GM13976 (cell line): ENCODE results near the gene CIZ1.
"Not testable (repeated sequence)": the region's sequence is repeated elsewhere in the genome, so short reads cannot be mapped to it uniquely, and the experiment has no call there.

ENCODE experiments used
- DNase-seq: peaks from one replicate; pipeline ENCODE4 v3.0.0; 2012; ENCODE audit warnings: low spot score
- CTCF ChIP-seq: IDR thresholded peaks from 2 replicates; pipeline ENCODE4 v1.5.1; 2012; ENCODE audit warnings: borderline replicate concordance, mild to moderate bottlenecking; ENCODE audit not compliant: insufficient read depth; ENCODE audit errors: extremely low read depth, missing control alignments, control extremely low read depth
- in situ Hi-C: fragments of 300-500 bp; cut with MboI; formaldehyde crosslinking; loops from one replicate; pipeline ENCODE4 v1.12.0; 2022; ENCODE audit warnings: low sequenced_read_pairs, mixed read lengths, inconsistent platforms; ENCODE audit not compliant: unreplicated experiment

Gene CIZ1

GRCh38 chr9:128136816-128137793 lies 54.3 kb downstream of the CIZ1 start:
- TF ChIP-seq CTCF = no peak
- peak; percentile 6 for DNase-seq
- in situ Hi-C loops = no loop called here

GRCh38 chr9:128135561-128135960 lies 55.8 kb downstream of the CIZ1 start:
- in situ Hi-C loops, DNase-seq: not testable (repeated sequence)

GRCh38 chr9:128132139-128132538 lies 59.2 kb downstream of the CIZ1 start:
- DNase-seq, in situ Hi-C loops: not testable (repeated sequence)

GRCh38 chr9:128131346-128131745 lies 60.0 kb downstream of the CIZ1 start:
- DNase-seq, in situ Hi-C loops: not testable (repeated sequence)

DNA sequence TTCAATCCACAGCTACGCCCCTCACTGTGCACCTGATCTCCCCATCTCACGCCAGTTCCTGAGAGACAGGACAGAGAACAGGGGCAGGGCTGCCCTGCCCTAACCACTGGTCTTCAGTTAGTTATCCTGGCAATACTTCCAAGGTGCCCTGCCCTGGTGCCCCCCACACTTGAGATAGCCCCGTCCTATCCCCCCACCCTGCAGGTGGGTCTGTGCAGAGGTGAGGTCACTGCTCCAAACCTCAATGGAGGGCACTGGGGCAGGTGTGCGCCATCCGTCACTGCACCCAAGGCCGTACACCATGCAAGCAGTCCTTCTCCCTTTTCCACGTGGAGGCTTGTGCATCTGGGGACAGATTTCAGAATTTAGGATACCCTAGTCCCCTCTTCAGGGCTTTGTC lies 60.7 kb downstream of the CIZ1 start:
- DNase-seq, in situ Hi-C loops: not testable (repeated sequence)

DNA sequence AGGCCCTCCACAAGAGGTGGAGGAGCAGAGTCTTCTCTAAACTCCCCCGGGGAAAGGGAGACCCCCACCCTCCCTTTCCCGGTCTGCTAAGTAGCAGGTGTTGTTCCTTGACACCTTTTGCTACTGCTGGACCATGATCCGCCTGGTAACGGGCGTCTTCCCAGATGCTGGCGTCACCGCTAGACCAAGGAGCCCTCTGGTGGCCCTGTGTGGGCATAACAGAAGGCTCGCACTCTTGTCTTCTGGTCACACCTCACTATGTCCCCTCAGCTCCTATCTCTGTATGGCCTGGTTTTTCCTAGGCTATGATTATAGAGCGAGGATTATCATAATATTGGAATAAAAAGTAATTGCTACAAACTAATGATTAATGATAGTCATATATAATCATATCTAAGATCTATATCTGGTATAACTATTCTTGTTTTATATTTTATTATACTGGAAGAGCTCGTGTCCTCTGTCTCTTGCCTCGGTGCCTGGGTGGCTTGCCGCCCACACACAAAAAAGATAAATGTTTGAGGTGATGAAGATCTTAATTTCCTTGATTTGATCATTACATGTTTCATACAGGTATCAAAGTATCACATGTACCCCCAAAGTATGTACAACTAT lies 61.3 kb downstream of the CIZ1 start:
- DNase-seq, in situ Hi-C loops: not testable (repeated sequence)
- TF ChIP-seq CTCF = peak; percentile 18

DNA sequence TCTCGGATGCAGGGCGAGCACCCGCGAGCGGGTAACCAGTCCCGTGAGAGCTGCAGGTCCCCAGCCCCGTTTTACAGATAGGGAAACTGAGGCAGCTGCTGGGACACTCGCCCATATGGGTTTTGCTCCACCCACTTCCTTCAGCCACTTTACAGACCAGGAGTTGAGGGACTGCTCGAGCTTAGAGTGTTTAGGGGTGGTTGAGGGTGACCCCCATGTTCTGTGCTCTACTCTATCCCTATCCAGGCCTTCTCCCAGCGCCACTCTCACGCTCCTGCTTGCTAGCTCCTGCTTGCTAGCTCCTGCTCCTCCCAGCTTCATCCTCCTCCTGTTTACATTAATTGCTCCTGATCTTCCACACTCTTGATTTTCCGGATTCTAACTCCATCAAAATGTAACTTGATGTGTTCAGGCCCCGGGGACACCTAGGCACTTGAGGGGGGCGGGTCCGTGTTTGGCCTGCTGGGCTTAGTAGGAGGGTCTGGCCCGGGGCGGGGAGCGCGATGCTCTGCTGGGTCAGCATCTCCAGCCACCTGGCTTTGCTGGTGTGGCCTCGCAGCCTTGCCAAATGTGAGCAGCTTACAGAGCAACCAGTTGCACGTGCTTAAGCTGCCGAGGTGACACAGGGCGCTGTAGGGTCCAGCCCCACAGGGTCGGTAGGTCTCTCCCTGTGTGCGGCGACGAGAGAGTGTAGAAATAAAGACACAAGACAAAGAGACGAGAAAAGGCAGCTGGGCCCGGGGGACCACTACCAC lies 62.4 kb downstream of the CIZ1 start:
- in situ Hi-C loops = no loop called here
- TF ChIP-seq CTCF = no peak

DNA sequence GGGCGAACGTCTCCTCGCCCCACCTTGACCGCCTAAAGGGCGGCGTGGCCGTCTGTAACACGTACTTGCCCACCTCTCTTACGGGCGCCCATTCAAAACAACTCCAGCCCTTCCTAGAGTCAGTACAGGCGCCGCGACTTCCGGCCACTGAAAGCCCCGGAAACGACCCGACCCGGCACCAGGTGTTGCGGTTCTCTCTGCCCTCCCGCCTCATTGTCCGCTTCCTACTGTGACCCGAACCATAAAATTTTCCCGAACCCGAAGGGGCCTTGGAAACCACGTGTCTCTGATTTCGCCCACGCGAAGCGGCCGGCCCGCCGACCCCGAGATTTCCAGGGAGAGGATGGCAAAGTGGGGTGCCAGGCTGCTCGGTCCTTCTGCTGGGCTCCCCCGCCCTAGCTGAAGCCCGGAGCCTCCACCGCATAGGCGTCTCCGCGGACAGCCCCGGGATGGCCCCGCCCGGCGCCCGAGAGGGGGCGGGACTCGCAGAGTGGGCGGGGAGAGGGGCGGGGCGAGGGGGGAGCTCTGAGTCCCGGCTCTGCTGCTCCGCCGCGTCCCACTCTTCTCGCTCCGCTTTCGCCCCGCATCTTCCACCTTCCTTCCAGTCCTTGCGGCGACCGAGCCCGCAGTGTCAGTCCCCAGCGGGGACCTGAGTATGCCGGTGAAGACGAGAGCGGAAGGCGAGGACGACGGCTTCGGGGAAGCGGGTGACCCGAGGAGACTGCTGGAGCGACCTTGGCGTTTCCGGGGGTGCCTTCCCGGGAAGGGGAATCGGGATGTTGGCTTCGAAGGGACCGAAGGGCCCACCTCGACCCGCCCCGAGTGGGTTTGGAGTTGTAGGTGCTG lies 63.2 kb downstream of the CIZ1 start:
- in situ Hi-C loops = no loop called here
- TF ChIP-seq CTCF = no peak
- peak; percentile 92 for DNase-seq

More for the DNA sequence above, 62.4 kb downstream of the CIZ1 start:
- DNase-seq = no peak
